ENCODE data around the gene JTB.

Gene JTB

GRCh38 chr1:153953859-153954365 lies 23.6 kb downstream of the JTB start:
- DNase-seq, result no peak

- no peak for DNase-seq
Measured at GRCh38 chr1:153951801-153952200, 25.7 kb downstream of the JTB start.

- no peak for DNase-seq
Measured at GRCh38 chr1:153951183-153951582, 26.3 kb downstream of the JTB start.

GRCh38 chr1:153946622-153947241 lies 30.7 kb downstream of the JTB start, which contains the start of gene DENND4B:
Gene DENND4B (minus strand): TSS chr1:153946718. CDS start chr1:153944374, 2,344 bp downstream.
- peak; percentile 78 for DNase-seq

- peak; percentile 70 for DNase-seq
Measured at GRCh38 chr1:153945795-153946621, 31.5 kb downstream of the JTB start.

GRCh38 chr1:153945131-153945794 lies 32.2 kb downstream of the JTB start:
- peak; percentile 22 for DNase-seq

- no peak for DNase-seq
Measured at GRCh38 chr1:153944827-153945117, 32.7 kb downstream of the JTB start.

GRCh38 chr1:153944005-153944826 lies 33.3 kb downstream of the JTB start:
- no peak for DNase-seq

GRCh38 chr1:153942766-153943549 lies 34.5 kb downstream of the JTB start:
- no peak for DNase-seq

GRCh38 chr1:153941826-153942725 lies 35.4 kb downstream of the JTB start:
- no peak for DNase-seq

GRCh38 chr1:153940756-153941155 lies 36.7 kb downstream of the JTB start:
- no peak for DNase-seq

GRCh38 chr1:153939476-153939875 lies 38.0 kb downstream of the JTB start:
- no peak for DNase-seq

- DNase-seq, result no peak
Measured at GRCh38 chr1:153938996-153939395, 38.5 kb downstream of the JTB start.

GRCh38 chr1:153937331-153937730 lies 40.1 kb downstream of the JTB start:
- DNase-seq, result no peak

GRCh38 chr1:153936011-153936802 lies 41.3 kb downstream of the JTB start:
- no peak for DNase-seq

GRCh38 chr1:153934746-153935145 lies 42.7 kb downstream of the JTB start:
- no peak for DNase-seq

GRCh38 chr1:153933955-153934354 lies 43.5 kb downstream of the JTB start:
- DNase-seq, result no peak

- DNase-seq, result no peak
Measured at GRCh38 chr1:153933430-153933829, 44.0 kb downstream of the JTB start.

GRCh38 chr1:153932156-153933131 lies 45.0 kb downstream of the JTB start:
- DNase-seq, result no peak

All from EL (cell line).